ENCODE results near the gene THAP10. TPM values are rescaled to one million over a fixed set of nuclear protein-coding genes. Genes with fewer than 3 reads are reported as not detected.

THAP10 gene
- total RNA-seq, 6 donors from 2014 or later, result 1.6 to 4.0 (median 2.1) TPM

DNA sequence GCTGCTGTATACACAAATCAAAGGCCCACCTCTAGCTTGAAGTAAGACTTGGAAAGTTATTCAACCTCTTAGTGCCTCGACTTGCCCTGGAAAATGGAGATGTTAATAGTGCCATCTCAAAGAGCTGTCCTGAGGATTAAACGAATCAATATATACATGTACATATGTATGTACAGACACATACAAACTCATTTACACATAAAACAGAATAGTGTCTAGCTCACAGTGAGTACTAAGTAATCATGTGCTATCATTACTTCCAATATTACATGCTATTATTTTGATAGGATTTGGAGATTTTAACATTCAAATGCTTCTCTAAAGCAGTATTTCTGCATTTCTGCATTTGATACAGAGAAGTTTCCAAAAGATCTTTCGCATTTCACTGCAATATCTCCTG is 58.8 kb downstream of the THAP10 start:
- Histone ChIP-seq H3K27ac (no peak overlapping the region), H3K4me1 (no peaks in the 10 kb centered on the region), H3K9me3 (no peaks in the 10 kb centered on the region), H3K27me3 (no peaks in the 10 kb centered on the region), H3K4me3 (no peak overlapping the region), H3K36me3 (peaks cover 0 to 44% (median 4%) of the 10 kb centered on the region in 4 donors)
- DNase-seq (no peak), ATAC-seq (ENCODE audit: low FRiP score in 2 of 2) (no peak)
- 84 to 94% methylated on average over 3 of the region's 3 CpGs for WGBS, 2 donors
- TF ChIP-seq POLR2AphosphoS5 (IDR thresholded peaks at IDR 0.05), result no peak
- TF ChIP-seq CTCF (IDR thresholded peaks at IDR 0.05), result no peak

DNA sequence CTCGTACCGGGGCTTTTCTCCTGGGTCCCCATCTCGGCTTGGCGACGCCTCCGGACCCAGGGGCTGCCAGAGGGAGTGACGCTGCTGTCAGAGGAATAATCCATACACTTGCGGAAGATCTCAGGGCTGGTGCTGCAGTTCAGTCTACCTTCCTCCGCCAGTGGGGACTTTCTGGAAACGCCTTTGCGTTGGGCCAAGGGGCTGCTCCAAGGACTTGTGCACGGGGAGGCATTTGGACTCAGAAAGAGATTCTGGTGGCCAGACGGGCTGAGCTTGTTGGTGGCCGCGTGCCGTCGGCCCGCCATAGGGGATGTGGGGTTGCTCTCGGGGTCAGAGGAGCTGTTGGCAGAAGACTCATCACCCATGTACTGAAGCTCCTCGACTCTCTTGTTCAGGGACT is 60.1 kb downstream of the THAP10 start:
- peak in 1 of 2 donors; percentile 58 for DNase-seq
- Histone ChIP-seq H3K36me3 (peaks cover 0 to 44% (median 4%) of the 10 kb centered on the region in 4 donors), H3K4me1 (no peaks in the 10 kb centered on the region), H3K9me3 (no peaks in the 10 kb centered on the region), H3K27ac (no peak overlapping the region), H3K4me3 (no peak overlapping the region), H3K27me3 (no peaks in the 10 kb centered on the region)
- ATAC-seq (ENCODE audit: low FRiP score in 2 of 2), result no peak
- no peak for TF ChIP-seq POLR2A (IDR thresholded peaks at IDR 0.05)
- TF ChIP-seq CTCF (IDR thresholded peaks at IDR 0.05), result no peak
- TF ChIP-seq POLR2AphosphoS5 (IDR thresholded peaks at IDR 0.05), result no peak
- TF ChIP-seq EP300 (IDR thresholded peaks at IDR 0.05), result no peak
- WGBS, 2 donors, result 96 to 97% methylated on average over 11 to 20 of the region's 20 CpGs

Other genes with a start within 250 kb of the THAP10 start
- gene UACA, start 128.9 kb downstream of the THAP10 start, total RNA-seq, result 10 to 100 TPM; 23.9 to 83.8 (median 39.0) TPM
- 10 to 100 TPM in 1 of 6 donors, 1 to 10 TPM in 5; 1.0 to 12.0 (median 5.2) TPM for gene LARP6, start 38.3 kb downstream of the THAP10 start, total RNA-seq
- 10 to 100 TPM in 3 of 6 donors, 1 to 10 TPM in 3; 3.0 to 26.7 (median 9.2) TPM for gene LRRC49, start 393 bp upstream of the THAP10 start, total RNA-seq
- gene THSD4, start 223.0 kb upstream of the THAP10 start, total RNA-seq, result 10 to 100 TPM; 16.8 to 39.7 (median 21.7) TPM

Measured in upper lobe of left lung (tissue), 6 donors.